GM12878 (cell line): Measurements from ENCODE around the gene CACNA2D3. TPM values are rescaled to one million over a fixed set of nuclear protein-coding genes. Genes with fewer than 3 reads are reported as not detected.

Experiments
- ATAC-seq: fragments of 200-7000 bp; cut with Tn5 transposase; 3 replicates; pipeline ENCODE4 v1.9.1; 2020; ENCODE audit warnings: mild to moderate bottlenecking, moderate library complexity
- BruUV-seq: library from RNA; stranded (reverse); fragments of 400-500 nt; replicated peaks from 2 replicates; lab custom pipeline; 2021; lab: Mats Ljungman, UMichigan
- CTCF ChIA-PET: fragments of 300-600 bp; sonication (Branson Sonifier 250); formaldehyde crosslinking; extraction: SDS; loops from one replicate; lab custom pipeline; 2021; ENCODE audit warnings: inconsistent platforms; lab: Yijun Ruan, JAX
- POLR2A ChIA-PET: fragments of 350-600 bp; formaldehyde crosslinking; extraction: SDS; loops from one replicate; lab custom pipeline; 2021; ENCODE audit warnings: inconsistent platforms; lab: Charles Lee
- RAD21 ChIA-PET: fragments of 300-600 bp; sonication (Branson Sonifier 250); formaldehyde crosslinking; loops from one replicate; lab custom pipeline; 2023; ENCODE audit warnings: antibody characterized with exemption; ENCODE audit not compliant: unreplicated experiment; lab: Charles Lee
- SMC1A ChIA-PET: fragments of 300-600 bp; sonication (Branson Sonifier 250); formaldehyde crosslinking; loops from one replicate; lab custom pipeline; 2023; ENCODE audit not compliant: unreplicated experiment, uncharacterized antibody; lab: Charles Lee
- DNase-seq: peaks from one replicate; pipeline ENCODE4 v3.0.0-alpha.2; 2011; ENCODE audit warnings: low read depth, low spot score
- FAIRE-seq: peaks from 3 replicates; lab custom pipeline; 2011; peaks lifted over from hg19 to GRCh38; lab: Jason Lieb, UNC
- H2AFZ ChIP-seq: 2 replicates; pipeline ENCODE4 v1.6.0; 2011; ENCODE audit warnings: low read depth, low read length, control low read depth; ENCODE audit not compliant: control insufficient read depth
- H3K27ac ChIP-seq: 2 replicates; pipeline ENCODE4 v1.5.1; 2011; ENCODE audit warnings: control low read depth; ENCODE audit not compliant: control insufficient read depth, insufficient read depth
- H3K27me3 ChIP-seq, 2 experiments: replicated peaks in 1 of 2; 2 replicates each; pipeline versions ENCODE4 v1.6.0 to v1.6.1; 2011; ENCODE audit warnings: low read length in 1 of 2; ENCODE audit not compliant: control insufficient read depth in 2 of 2, insufficient read depth in 2 of 2
- H3K36me3 ChIP-seq, 2 experiments: 2 replicates each; pipeline ENCODE4 v1.5.1; 2011; ENCODE audit warnings: low read length in 1 of 2; ENCODE audit not compliant: control insufficient read depth in 2 of 2, insufficient read depth in 2 of 2
- H3K4me1 ChIP-seq: 2 replicates; pipeline ENCODE4 v1.6.1; 2011; ENCODE audit warnings: mild to moderate bottlenecking, low read length, moderate library complexity, mixed read lengths; ENCODE audit not compliant: control insufficient read depth, insufficient read depth
- H3K4me2 ChIP-seq: 2 replicates; pipeline ENCODE4 v1.6.0; 2011; ENCODE audit warnings: control low read depth; ENCODE audit not compliant: control insufficient read depth, insufficient read depth
- H3K4me3 ChIP-seq: fragments of 200-600 bp; sonication (generic); 2 replicates; pipeline ENCODE4 v1.5.1; 2016
- H3K79me2 ChIP-seq: 2 replicates; pipeline ENCODE4 v1.6.0; 2011; ENCODE audit warnings: low read length; ENCODE audit not compliant: control insufficient read depth, insufficient read depth
- H3K9ac ChIP-seq: 2 replicates; pipeline ENCODE4 v1.8.0; 2011; ENCODE audit warnings: low read length, control low read depth, mixed read lengths; ENCODE audit not compliant: control insufficient read depth, insufficient read depth
- H3K9me3 ChIP-seq: replicated peaks from 3 replicates; pipeline ENCODE4 v1.5.1; 2011; ENCODE audit warnings: mild to moderate bottlenecking, low read length; ENCODE audit not compliant: control insufficient read depth, insufficient read depth
- H4K20me1 ChIP-seq: 2 replicates; pipeline ENCODE4 v1.6.0; 2011; ENCODE audit not compliant: control insufficient read depth, insufficient read depth
- ASH2L ChIP-seq: fragments of 300-600, 200-600 bp; sonication (generic); IDR thresholded peaks from 2 replicates; pipeline ENCODE4 v1.6.1; 2017; ENCODE audit warnings: low read depth, mild to moderate bottlenecking, borderline replicate concordance
- EP300 ChIP-seq, 2 experiments: fragments of 150-350 bp in 1 of 2; IDR thresholded peaks; 2 replicates each; pipeline ENCODE4 v1.6.1; 2011 to 2012; ENCODE audit warnings: low read depth in 2 of 2, low read length in 2 of 2, borderline replicate concordance in 1 of 2, improper control_type of control experiment in 1 of 2, inconsistent platforms in 1 of 2; ENCODE audit not compliant: control insufficient read depth in 1 of 2
- ETV6 ChIP-seq, 2 experiments: fragments of 450-650 bp in 1 of 2; IDR thresholded peaks in 1 of 2; conservative IDR thresholded peaks in 1 of 2; 2 replicates each; pipeline ENCODE4 v1.6.1; 2014; ENCODE audit warnings: antibody characterized with exemption in 1 of 2, borderline replicate concordance in 1 of 2, low read depth in 1 of 2, mild to moderate bottlenecking in 1 of 2, moderate library complexity in 1 of 2
- HDGF ChIP-seq: fragments of 450-650 bp; IDR thresholded peaks from 2 replicates; pipeline ENCODE4 v1.6.1; 2016; ENCODE audit warnings: antibody characterized with exemption
- IKZF2 ChIP-seq, 2 experiments: fragments of 450-650 bp; IDR thresholded peaks; 2 replicates each; pipeline ENCODE4 v1.6.1; 2017; ENCODE audit warnings: mild to moderate bottlenecking in 2 of 2, moderate library complexity in 2 of 2
- RAD51 ChIP-seq: fragments of 450-650 bp; IDR thresholded peaks from 2 replicates; pipeline ENCODE4 v1.6.1; 2016; ENCODE audit warnings: moderate library complexity, mild to moderate bottlenecking, inconsistent platforms
- SRF ChIP-seq, 2 experiments: IDR thresholded peaks; 2 replicates each; pipeline ENCODE4 v1.6.1; 2011; ENCODE audit warnings: low read depth in 2 of 2, low read length in 2 of 2, mild to moderate bottlenecking in 1 of 2, moderate library complexity in 1 of 2
- TAF1 ChIP-seq: IDR thresholded peaks from 2 replicates; pipeline ENCODE4 v1.6.1; 2011; ENCODE audit warnings: mild to moderate bottlenecking, low read depth, low read length, borderline replicate concordance
- YBX1 ChIP-seq: fragments of 450-650 bp; IDR thresholded peaks from 2 replicates; pipeline ENCODE4 v1.6.1; 2016; ENCODE audit warnings: antibody characterized with exemption
- WGBS: methylation state at CpG from one replicate; pipeline ENCODE4 v1.1.6; 2016; ENCODE audit warnings: low lambda C conversion rate; ENCODE audit not compliant: insufficient replicate concordance, insufficient coverage; ENCODE audit errors: missing lambda C conversion rate; 5-methylcytosine and 5-hydroxymethylcytosine counted together
- in situ Hi-C: fragments of 300-500 bp; cut with MboI; formaldehyde crosslinking; loops from 9 replicates; pipeline ENCODE4 v1.14.3; 2018; ENCODE audit warnings: mixed read lengths
- intact Hi-C: fragments of 100-400 bp; cut with micrococcal nuclease; formaldehyde crosslinking; loops from one replicate; pipeline ENCODE4 v1.14.2; 2022; ENCODE audit not compliant: unreplicated experiment
- polyA plus RNA-seq, 11 experiments: library from polyadenylated mRNA; depleted of rRNA in 4 of 11; unstranded in 6 of 11; stranded (reverse) in 5 of 11; fragments of >200 nt; fragmentation: Nextera tagmentation in 4 of 11; fragmentation: Illumina TruSeq in 1 of 11; extraction: Ambion mirVana in 4 of 11; extraction: Trizol in 1 of 11; gene quantifications; 1 replicate in 1 of 11; 2 replicates in 10 of 11; pipeline versions ENCODE4 v1.2.1 to v1.2.3, GENCODE V29; 2011 to 2016; ENCODE audit warnings: inconsistent platforms in 2 of 11, missing spikeins in 2 of 11, low read depth in 1 of 11
- total RNA-seq, 4 experiments: library from RNA; depleted of rRNA in 3 of 4; stranded (reverse); fragments of >200 nt in 3 of 4; fragmentation: Illumina TruSeq in 1 of 4; extraction: Trizol in 1 of 4; gene quantifications; 2 replicates each; pipeline versions ENCODE4 v1.2.1 to v1.2.3, GENCODE V29; 2013 to 2021
- TF ChIP-seq, protein P1 (sequence below): IDR thresholded peaks from 2 replicates; pipeline ENCODE4 v1.6.1; 2011; ENCODE audit warnings: mild to moderate bottlenecking, low read depth, low read length, moderate library complexity; ENCODE audit not compliant: insufficient replicate concordance
- TF ChIP-seq, protein P2 (sequence below): fragments of 450-650 bp; formaldehyde crosslinking; IDR thresholded peaks from 2 replicates; pipeline ENCODE4 v1.5.0; 2022; ENCODE audit warnings: mild to moderate bottlenecking, missing genetic modification characterization
- TF ChIP-seq, protein P3 (sequence below): fragments of 450-650 bp; IDR thresholded peaks from 2 replicates; pipeline ENCODE4 v1.6.1; 2018; ENCODE audit warnings: borderline replicate concordance, mild to moderate bottlenecking; ENCODE audit not compliant: partially characterized antibody
- TF ChIP-seq, protein P4 (sequence below), 3 experiments: IDR thresholded peaks in 2 of 3; conservative IDR thresholded peaks in 1 of 3; 2 replicates each; pipeline ENCODE4 v1.5.1; 2011; ENCODE audit warnings: low read depth in 3 of 3, low read length in 3 of 3, mild to moderate bottlenecking in 3 of 3, control low read depth in 2 of 3, moderate library complexity in 2 of 3, inconsistent platforms in 1 of 3, mixed read lengths in 1 of 3; ENCODE audit not compliant: control insufficient read depth in 2 of 3, insufficient read depth in 1 of 3; ENCODE audit errors: extremely low read depth in 1 of 3

CACNA2D3 gene
- total and polyA plus RNA-seq, 10 of the 15 experiments (the other 5 are each of a cell fraction or from before 2014, with no cell fraction given): not detected

DNA sequence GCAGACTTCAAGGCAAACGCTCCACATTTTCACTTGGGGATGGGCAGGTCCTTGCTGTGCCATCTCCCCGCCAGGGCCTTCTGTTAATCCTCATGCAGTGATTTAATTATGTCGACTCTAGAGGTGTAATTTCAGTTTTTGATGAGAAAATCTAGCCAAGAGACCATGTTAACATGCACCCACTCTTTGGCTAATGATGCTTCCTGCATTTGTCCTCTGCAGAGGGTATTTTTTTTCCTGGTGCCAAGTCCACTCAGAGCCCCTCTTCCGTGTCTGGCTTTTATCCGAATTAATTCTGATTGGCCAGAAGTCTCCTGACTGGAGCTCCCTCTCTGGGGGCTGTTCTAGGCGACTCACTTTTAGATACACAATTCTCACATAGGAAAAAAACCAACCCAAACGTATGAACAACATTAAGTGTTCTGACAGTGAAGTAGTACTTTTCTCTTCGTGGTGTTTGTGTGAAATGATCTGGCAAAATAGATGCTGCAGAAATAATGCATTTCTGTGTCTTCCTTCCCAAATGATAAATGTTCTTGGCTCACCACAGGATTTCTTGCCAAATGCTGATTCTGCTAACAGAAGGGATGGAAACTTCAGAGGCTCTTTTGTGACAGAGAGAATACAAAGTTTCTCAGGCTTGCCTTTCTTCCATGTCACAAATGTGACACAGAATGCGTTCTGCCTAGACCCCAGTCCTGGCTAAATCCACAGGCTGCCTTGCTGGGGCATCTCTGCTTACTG lies 190.0 kb downstream of the CACNA2D3 start:
- 10% methylated on average over 9 of the region's 9 CpGs for WGBS
- Histone ChIP-seq H3K4me2 (no peak overlapping the region), H3K9me3 (no peaks in the 10 kb centered on the region; the same call in 2 of the 3 replicates), H3K27me3 (no peaks in the 10 kb centered on the region), H2AFZ (no peak overlapping the region), H3K36me3 (no peaks in the 10 kb centered on the region), H3K27ac (no peak overlapping the region), H3K79me2 (no peaks in the 10 kb centered on the region), H3K9ac (no peak overlapping the region), H3K4me3 (no peak overlapping the region), H3K4me1 (no peaks in the 10 kb centered on the region), H4K20me1 (no peaks in the 10 kb centered on the region)
- no peak for DNase-seq
- in situ Hi-C loops: no loop called here
- FAIRE-seq: no peak
- intact Hi-C loops: no loop called here
- ChIA-PET POLR2A (no interaction called here), CTCF (no interaction called here), RAD21 (no interaction called here), SMC1A (no interaction called here)
- BruUV-seq: no TSS peak
- ATAC-seq: no peak
- no peak for TF ChIP-seq EP300 (IDR thresholded peaks at IDR 0.05; ENCODE audit: borderline replicate concordance in 1 of 2, control insufficient read depth in 1 of 2, low read depth in 2 of 2, low read length in 2 of 2)
- TF ChIP-seq ASH2L: no peak
- TF ChIP-seq, protein P1, sequence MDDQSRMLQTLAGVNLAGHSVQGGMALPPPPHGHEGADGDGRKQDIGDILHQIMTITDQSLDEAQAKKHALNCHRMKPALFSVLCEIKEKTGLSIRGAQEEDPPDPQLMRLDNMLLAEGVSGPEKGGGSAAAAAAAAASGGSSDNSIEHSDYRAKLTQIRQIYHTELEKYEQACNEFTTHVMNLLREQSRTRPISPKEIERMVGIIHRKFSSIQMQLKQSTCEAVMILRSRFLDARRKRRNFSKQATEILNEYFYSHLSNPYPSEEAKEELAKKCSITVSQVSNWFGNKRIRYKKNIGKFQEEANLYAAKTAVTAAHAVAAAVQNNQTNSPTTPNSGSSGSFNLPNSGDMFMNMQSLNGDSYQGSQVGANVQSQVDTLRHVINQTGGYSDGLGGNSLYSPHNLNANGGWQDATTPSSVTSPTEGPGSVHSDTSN: no peak
- no peak for TF ChIP-seq IKZF2 (IDR thresholded peaks at IDR 0.05)
- TF ChIP-seq, protein P2, sequence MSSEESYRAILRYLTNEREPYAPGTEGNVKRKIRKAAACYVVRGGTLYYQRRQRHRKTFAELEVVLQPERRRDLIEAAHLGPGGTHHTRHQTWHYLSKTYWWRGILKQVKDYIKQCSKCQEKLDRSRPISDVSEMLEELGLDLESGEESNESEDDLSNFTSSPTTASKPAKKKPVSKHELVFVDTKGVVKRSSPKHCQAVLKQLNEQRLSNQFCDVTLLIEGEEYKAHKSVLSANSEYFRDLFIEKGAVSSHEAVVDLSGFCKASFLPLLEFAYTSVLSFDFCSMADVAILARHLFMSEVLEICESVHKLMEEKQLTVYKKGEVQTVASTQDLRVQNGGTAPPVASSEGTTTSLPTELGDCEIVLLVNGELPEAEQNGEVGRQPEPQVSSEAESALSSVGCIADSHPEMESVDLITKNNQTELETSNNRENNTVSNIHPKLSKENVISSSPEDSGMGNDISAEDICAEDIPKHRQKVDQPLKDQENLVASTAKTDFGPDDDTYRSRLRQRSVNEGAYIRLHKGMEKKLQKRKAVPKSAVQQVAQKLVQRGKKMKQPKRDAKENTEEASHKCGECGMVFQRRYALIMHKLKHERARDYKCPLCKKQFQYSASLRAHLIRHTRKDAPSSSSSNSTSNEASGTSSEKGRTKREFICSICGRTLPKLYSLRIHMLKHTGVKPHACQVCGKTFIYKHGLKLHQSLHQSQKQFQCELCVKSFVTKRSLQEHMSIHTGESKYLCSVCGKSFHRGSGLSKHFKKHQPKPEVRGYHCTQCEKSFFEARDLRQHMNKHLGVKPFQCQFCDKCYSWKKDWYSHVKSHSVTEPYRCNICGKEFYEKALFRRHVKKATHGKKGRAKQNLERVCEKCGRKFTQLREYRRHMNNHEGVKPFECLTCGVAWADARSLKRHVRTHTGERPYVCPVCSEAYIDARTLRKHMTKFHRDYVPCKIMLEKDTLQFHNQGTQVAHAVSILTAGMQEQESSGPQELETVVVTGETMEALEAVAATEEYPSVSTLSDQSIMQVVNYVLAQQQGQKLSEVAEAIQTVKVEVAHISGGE: no peak
- TF ChIP-seq HDGF: no peak
- TF ChIP-seq, protein P3, sequence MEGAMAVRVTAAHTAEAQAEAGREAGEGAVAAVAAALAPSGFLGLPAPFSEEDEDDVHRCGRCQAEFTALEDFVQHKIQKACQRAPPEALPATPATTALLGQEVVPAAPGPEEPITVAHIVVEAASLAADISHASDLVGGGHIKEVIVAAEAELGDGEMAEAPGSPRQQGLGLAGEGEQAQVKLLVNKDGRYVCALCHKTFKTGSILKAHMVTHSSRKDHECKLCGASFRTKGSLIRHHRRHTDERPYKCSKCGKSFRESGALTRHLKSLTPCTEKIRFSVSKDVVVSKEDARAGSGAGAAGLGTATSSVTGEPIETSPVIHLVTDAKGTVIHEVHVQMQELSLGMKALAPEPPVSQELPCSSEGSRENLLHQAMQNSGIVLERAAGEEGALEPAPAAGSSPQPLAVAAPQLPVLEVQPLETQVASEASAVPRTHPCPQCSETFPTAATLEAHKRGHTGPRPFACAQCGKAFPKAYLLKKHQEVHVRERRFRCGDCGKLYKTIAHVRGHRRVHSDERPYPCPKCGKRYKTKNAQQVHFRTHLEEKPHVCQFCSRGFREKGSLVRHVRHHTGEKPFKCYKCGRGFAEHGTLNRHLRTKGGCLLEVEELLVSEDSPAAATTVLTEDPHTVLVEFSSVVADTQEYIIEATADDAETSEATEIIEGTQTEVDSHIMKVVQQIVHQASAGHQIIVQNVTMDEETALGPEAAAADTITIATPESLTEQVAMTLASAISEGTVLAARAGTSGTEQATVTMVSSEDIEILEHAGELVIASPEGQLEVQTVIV: no peak
- no peak for TF ChIP-seq RAD51
- no peak for TF ChIP-seq TAF1
- TF ChIP-seq, protein P4, sequence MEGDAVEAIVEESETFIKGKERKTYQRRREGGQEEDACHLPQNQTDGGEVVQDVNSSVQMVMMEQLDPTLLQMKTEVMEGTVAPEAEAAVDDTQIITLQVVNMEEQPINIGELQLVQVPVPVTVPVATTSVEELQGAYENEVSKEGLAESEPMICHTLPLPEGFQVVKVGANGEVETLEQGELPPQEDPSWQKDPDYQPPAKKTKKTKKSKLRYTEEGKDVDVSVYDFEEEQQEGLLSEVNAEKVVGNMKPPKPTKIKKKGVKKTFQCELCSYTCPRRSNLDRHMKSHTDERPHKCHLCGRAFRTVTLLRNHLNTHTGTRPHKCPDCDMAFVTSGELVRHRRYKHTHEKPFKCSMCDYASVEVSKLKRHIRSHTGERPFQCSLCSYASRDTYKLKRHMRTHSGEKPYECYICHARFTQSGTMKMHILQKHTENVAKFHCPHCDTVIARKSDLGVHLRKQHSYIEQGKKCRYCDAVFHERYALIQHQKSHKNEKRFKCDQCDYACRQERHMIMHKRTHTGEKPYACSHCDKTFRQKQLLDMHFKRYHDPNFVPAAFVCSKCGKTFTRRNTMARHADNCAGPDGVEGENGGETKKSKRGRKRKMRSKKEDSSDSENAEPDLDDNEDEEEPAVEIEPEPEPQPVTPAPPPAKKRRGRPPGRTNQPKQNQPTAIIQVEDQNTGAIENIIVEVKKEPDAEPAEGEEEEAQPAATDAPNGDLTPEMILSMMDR (IDR thresholded peaks at IDR 0.05 in 2 of 3, conservative IDR thresholded peaks at IDR 0.05 in 1 of 3; ENCODE audit: control insufficient read depth in 2 of 3, extremely low read depth in 1 of 3, insufficient read depth in 1 of 3, low read depth in 3 of 3, low read length in 3 of 3): no peak
- TF ChIP-seq SRF (IDR thresholded peaks at IDR 0.05; ENCODE audit: low read depth in 2 of 2, low read length in 2 of 2): no peak
- no peak for TF ChIP-seq ETV6 (conservative IDR thresholded peaks at IDR 0.05 in 1 of 2, IDR thresholded peaks at IDR 0.05 in 1 of 2; ENCODE audit: borderline replicate concordance in 1 of 2, low read depth in 1 of 2)
- no peak for TF ChIP-seq YBX1
